H1 (cell line): ENCODE measurements around the gene LDLRAD3. TPM values are rescaled to one million over a fixed set of nuclear protein-coding genes. Genes with fewer than 3 reads are reported as not detected.
A peak's percentile ranks its signal among the peaks of the same experiment; 100 is the strongest.

Experiments
- CTCF ChIA-PET: fragments of 300-600 bp; sonication (Branson Sonifier 250); formaldehyde crosslinking; loops from one replicate; lab custom pipeline; 2021; ENCODE audit not compliant: partially characterized antibody; lab: Charles Lee
- POLR2A ChIA-PET: fragments of 300-600 bp; sonication (Branson Sonifier 250); formaldehyde crosslinking; loops from one replicate; lab custom pipeline; 2021; ENCODE audit warnings: inconsistent platforms; ENCODE audit not compliant: partially characterized antibody; lab: Charles Lee
- DNase-seq, 2 experiments: peaks; one replicate each; pipeline versions ENCODE4 v3.0.0 to v3.0.0-alpha.2; 2010 to 2022; ENCODE audit warnings: low spot score in 2 of 2, low read depth in 1 of 2, mixed read lengths in 1 of 2
- FAIRE-seq: peaks from 2 replicates; lab custom pipeline; 2011; peaks lifted over from hg19 to GRCh38; lab: Jason Lieb, UNC
- H2AFZ ChIP-seq: 2 replicates; pipeline ENCODE4 v1.8.1; 2012; ENCODE audit warnings: low read length, inconsistent platforms
- H2AK5ac ChIP-seq: 2 replicates; pipeline ENCODE4 v1.6.1; 2013; ENCODE audit warnings: low read depth, low read length
- H2BK120ac ChIP-seq: replicated peaks from 2 replicates; pipeline ENCODE3; 2013; ENCODE audit warnings: low read depth, low read length, inconsistent platforms
- H2BK12ac ChIP-seq: 2 replicates; pipeline ENCODE4 v1.6.1; 2013; ENCODE audit warnings: low read depth, low read length
- H2BK15ac ChIP-seq: 2 replicates; pipeline ENCODE4 v1.6.1; 2013; ENCODE audit warnings: low read length
- H2BK20ac ChIP-seq: 2 replicates; pipeline ENCODE4 v1.6.1; 2013; ENCODE audit warnings: low read length
- H2BK5ac ChIP-seq: 2 replicates; pipeline ENCODE4 v1.6.1; 2013; ENCODE audit warnings: low read depth, low read length
- H3K14ac ChIP-seq: 2 replicates; pipeline ENCODE4 v1.6.1; 2013; ENCODE audit warnings: inconsistent platforms; ENCODE audit not compliant: insufficient read length
- H3K18ac ChIP-seq: 2 replicates; pipeline ENCODE4 v1.6.1; 2013; ENCODE audit warnings: low read length; ENCODE audit errors: extremely low read depth
- H3K23ac ChIP-seq: 2 replicates; pipeline ENCODE4 v1.6.1; 2013; ENCODE audit warnings: inconsistent platforms; ENCODE audit not compliant: insufficient read length
- H3K23me2 ChIP-seq: 2 replicates; pipeline ENCODE4 v1.6.1; 2013; ENCODE audit warnings: low read depth, low read length
- H3K27ac ChIP-seq: 2 replicates; pipeline ENCODE4 v1.6.1; 2011; ENCODE audit warnings: low read depth, low read length, inconsistent platforms
- H3K27me3 ChIP-seq, 4 experiments: replicated peaks in 1 of 4; 1 replicate in 1 of 4; 2 replicates in 3 of 4; pipeline versions ENCODE4 v1.6.1 to v1.8.1; 2011 to 2013; ENCODE audit warnings: low read length in 3 of 4, mild to moderate bottlenecking in 3 of 4, inconsistent platforms in 2 of 4, mixed read lengths in 2 of 4, moderate library complexity in 1 of 4; ENCODE audit not compliant: control insufficient read depth in 3 of 4, insufficient read depth in 3 of 4; ENCODE audit errors: extremely low read depth in 1 of 4
- H3K36me3 ChIP-seq, 4 experiments: 2 replicates each; pipeline versions ENCODE4 v1.6.1 to v1.8.1; 2011 to 2013; ENCODE audit warnings: mild to moderate bottlenecking in 4 of 4, low read length in 3 of 4, moderate library complexity in 2 of 4, control low read depth in 1 of 4, inconsistent platforms in 1 of 4; ENCODE audit not compliant: insufficient read depth in 4 of 4, control insufficient read depth in 2 of 4
- H3K4ac ChIP-seq: replicated peaks from 2 replicates; pipeline ENCODE3; 2013; ENCODE audit warnings: low read length, low read depth, mixed read lengths, inconsistent platforms; ENCODE audit not compliant: insufficient read length
- H3K4me1 ChIP-seq, 4 experiments: replicated peaks in 1 of 4; 1 replicate in 1 of 4; 2 replicates in 3 of 4; pipeline versions ENCODE4 v1.6.1 to v1.8.1; 2011 to 2013; ENCODE audit warnings: low read length in 3 of 4, inconsistent platforms in 2 of 4, mixed read lengths in 1 of 4; ENCODE audit not compliant: insufficient read depth in 4 of 4, control insufficient read depth in 3 of 4
- H3K4me2 ChIP-seq, 2 experiments: 2 replicates each; pipeline versions ENCODE4 v1.6.1 to v1.8.1; 2011 to 2013; ENCODE audit warnings: low read depth in 2 of 2, low read length in 2 of 2, control low read depth in 1 of 2, inconsistent platforms in 1 of 2, mild to moderate bottlenecking in 1 of 2; ENCODE audit not compliant: insufficient read depth in 1 of 2
- H3K4me3 ChIP-seq, 4 experiments: fragments of 200-600, 300-600 bp in 1 of 4; sonication (generic), shearing (Covaris generic), sonication (Bioruptor Twin) in 1 of 4; 2 replicates each; pipeline versions ENCODE4 v1.5.1 to v1.8.1; 2011 to 2016; ENCODE audit warnings: low read length in 4 of 4, low read depth in 3 of 4, control low read depth in 2 of 4, inconsistent platforms in 2 of 4, mild to moderate bottlenecking in 2 of 4, mixed read lengths in 1 of 4, moderate library complexity in 1 of 4; ENCODE audit not compliant: insufficient read depth in 2 of 4; ENCODE audit errors: extremely low read depth in 1 of 4
- H3K56ac ChIP-seq: replicated peaks from 2 replicates; pipeline ENCODE3; 2013; ENCODE audit warnings: low read depth, mild to moderate bottlenecking, mixed read lengths, low read length, inconsistent platforms; ENCODE audit not compliant: insufficient read length
- H3K79me1 ChIP-seq: 2 replicates; pipeline ENCODE4 v1.6.1; 2013; ENCODE audit warnings: low read depth, low read length, control low read depth
- H3K79me2 ChIP-seq, 2 experiments: 2 replicates each; pipeline versions ENCODE4 v1.6.1 to v1.8.1; 2012 to 2013; ENCODE audit warnings: low read length in 2 of 2, mild to moderate bottlenecking in 2 of 2, inconsistent platforms in 1 of 2; ENCODE audit not compliant: insufficient read depth in 2 of 2, control insufficient read depth in 1 of 2
- H3K9ac ChIP-seq, 4 experiments: replicated peaks in 1 of 4; 1 replicate in 1 of 4; 2 replicates in 3 of 4; pipeline versions ENCODE4 v1.6.1 to v1.8.1; 2011 to 2013; ENCODE audit warnings: low read depth in 3 of 4, low read length in 3 of 4, control low read depth in 2 of 4, mild to moderate bottlenecking in 2 of 4, moderate library complexity in 2 of 4, inconsistent platforms in 1 of 4; ENCODE audit errors: extremely low read depth in 1 of 4
- H3K9me3 ChIP-seq, 2 experiments: 2 replicates each; pipeline versions ENCODE4 v1.6.1 to v1.8.1; 2012 to 2013; ENCODE audit warnings: mild to moderate bottlenecking in 2 of 2, moderate library complexity in 2 of 2, control low read depth in 1 of 2, inconsistent platforms in 1 of 2, low read depth in 1 of 2, low read length in 1 of 2, mixed read lengths in 1 of 2; ENCODE audit not compliant: insufficient read depth in 2 of 2
- H4K20me1 ChIP-seq, 2 experiments: replicated peaks in 1 of 2; 2 replicates each; pipeline versions ENCODE3 to v1.8.1; 2011 to 2013; ENCODE audit warnings: inconsistent platforms in 2 of 2, low read length in 2 of 2, mild to moderate bottlenecking in 1 of 2; ENCODE audit not compliant: insufficient read depth in 2 of 2, control insufficient read depth in 1 of 2
- H4K5ac ChIP-seq: 2 replicates; pipeline ENCODE4 v1.6.1; 2013; ENCODE audit warnings: low read length, low read depth, mixed read lengths, inconsistent platforms; ENCODE audit not compliant: insufficient read length
- H4K8ac ChIP-seq: 2 replicates; pipeline ENCODE4 v1.8.0; 2013; ENCODE audit warnings: mild to moderate bottlenecking, moderate library complexity, low read length, inconsistent platforms; ENCODE audit not compliant: insufficient read depth; ENCODE audit errors: extremely low read depth
- H4K91ac ChIP-seq: replicated peaks from 2 replicates; pipeline ENCODE3; 2013; ENCODE audit warnings: low read length, mixed read lengths, inconsistent platforms; ENCODE audit not compliant: insufficient read length
- JUN ChIP-seq: IDR thresholded peaks from 2 replicates; pipeline ENCODE4 v1.6.1; 2011; ENCODE audit warnings: low read depth, mild to moderate bottlenecking, improper control_type of control experiment, low read length
- JUND ChIP-seq: IDR thresholded peaks from 2 replicates; pipeline ENCODE4 v1.6.1; 2011; ENCODE audit warnings: mild to moderate bottlenecking, improper control_type of control experiment, low read length
- KDM1A ChIP-seq: fragments of 200-600, 300-600 bp; sonication (generic); IDR thresholded peaks from 2 replicates; pipeline ENCODE4 v1.7.1; 2016; ENCODE audit warnings: mild to moderate bottlenecking, low read length, borderline replicate concordance
- RAD21 ChIP-seq, 2 experiments: IDR thresholded peaks in 1 of 2; conservative IDR thresholded peaks in 1 of 2; 2 replicates each; pipeline ENCODE4 v1.6.1; 2011; ENCODE audit warnings: low read depth in 2 of 2, low read length in 2 of 2, improper control_type of control experiment in 1 of 2, inconsistent platforms in 1 of 2, mild to moderate bottlenecking in 1 of 2, moderate library complexity in 1 of 2
- WGBS, 2 experiments: shearing (Covaris generic) in 1 of 2; methylation state at CpG; one replicate each; pipeline versions ENCODE4 v1.1.6 to v1.1.7; 2013 to 2015; ENCODE audit warnings: low lambda C conversion rate in 2 of 2, mixed read lengths in 2 of 2, inconsistent platforms in 1 of 2, low coverage in 1 of 2, missing lambda C conversion rate in 1 of 2; ENCODE audit not compliant: insufficient replicate concordance in 2 of 2, insufficient coverage in 1 of 2, insufficient read length in 1 of 2; ENCODE audit errors: extremely low coverage in 1 of 2, missing lambda C conversion rate in 1 of 2; 5-methylcytosine and 5-hydroxymethylcytosine counted together
- polyA plus RNA-seq, 7 experiments: library from polyadenylated mRNA; depleted of rRNA in 3 of 7; stranded (reverse) in 5 of 7; unstranded in 2 of 7; fragments of >200 nt in 5 of 7; fragments of 200-250 nt in 2 of 7; gene quantifications; 1 replicate in 5 of 7; 2 replicates in 1 of 7; 4 replicates in 1 of 7; pipeline versions ENCODE4 v1.2.1 to v1.2.3, GENCODE V29; 2011 to 2013; ENCODE audit warnings: missing spikeins in 2 of 7, mixed read lengths in 2 of 7
- total RNA-seq: library from RNA; stranded (reverse); fragmentation: NEBNext Ultra II Directional; extraction: Animal tissue kit (Norgen Biotek cat#: 25700); gene quantifications from 2 replicates; pipeline ENCODE4 v1.2.1, GENCODE V29; 2021
- TF ChIP-seq, protein P1 (sequence below), 3 experiments: IDR thresholded peaks; 1 replicate in 2 of 3; 2 replicates in 1 of 3; pipeline versions ENCODE4 v1.5.1 to v1.6.1; 2011; ENCODE audit warnings: low read length in 3 of 3, mild to moderate bottlenecking in 3 of 3, inconsistent platforms in 2 of 3, low read depth in 1 of 3, moderate library complexity in 1 of 3; ENCODE audit not compliant: insufficient read depth in 1 of 3; ENCODE audit errors: control extremely low read depth in 1 of 3
- TF ChIP-seq, protein P2 (sequence below): IDR thresholded peaks from 2 replicates; pipeline ENCODE4 v1.6.1; 2012; ENCODE audit warnings: low read length, inconsistent platforms

The LDLRAD3 gene
- total and polyA plus RNA-seq, 2 of the 8 experiments (the other 6 are each of a cell fraction or from before 2014, with no cell fraction given): 18.6 to 22.8 TPM

DNA sequence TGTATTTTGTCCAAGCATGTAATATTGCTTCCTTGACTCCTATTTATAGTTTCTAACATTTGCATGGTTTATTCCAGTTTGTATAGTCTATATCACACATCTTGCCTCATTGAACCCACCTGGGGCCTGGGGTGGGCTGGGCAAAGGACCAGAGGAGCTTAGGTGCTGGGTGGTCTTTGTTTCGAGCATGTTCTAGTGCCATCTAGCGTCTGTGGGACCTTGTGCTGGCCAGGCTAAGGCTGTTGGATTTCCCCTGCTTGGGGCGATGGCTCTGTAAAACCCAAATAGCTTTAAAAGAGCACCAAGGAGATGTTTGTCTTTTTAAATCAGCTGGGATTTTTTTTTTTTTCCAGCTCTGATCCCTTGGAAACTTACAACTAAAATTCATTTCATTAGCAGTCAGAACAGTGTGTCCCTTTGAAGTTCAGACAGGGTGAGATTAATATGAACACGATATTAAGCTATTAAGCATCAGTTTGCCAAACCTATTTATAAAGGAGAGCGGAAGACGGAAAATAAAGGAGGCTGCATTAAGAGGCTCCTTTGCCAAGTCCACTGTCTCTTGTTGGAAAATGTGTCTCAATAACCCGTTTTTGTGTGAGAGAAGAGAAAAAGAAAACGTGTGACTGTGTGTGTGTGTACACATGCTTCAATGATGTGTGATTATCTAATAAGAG, 188.0 kb downstream of the LDLRAD3 start:
- H3K23ac ChIP-seq: no peak overlapping the region
- H2BK15ac ChIP-seq: 0 out of 2 replicates have a peak overlapping the region, but pooled peaks have one; percentile 36
- H3K9ac ChIP-seq: no peak overlapping the region
- no peaks in the 10 kb centered on the region for H3K79me1 ChIP-seq
- no peak overlapping the region for H2AK5ac ChIP-seq
- no peak overlapping the region for H3K18ac ChIP-seq
- POLR2A ChIA-PET: interaction anchor here (0.8 to 2.3 kb wide), 4 partner anchors 21 to 309 kb away, joined by 3 to 12 read pairs (median 6); no protein-coding TSS in a partner anchor
- no peak overlapping the region for H3K14ac ChIP-seq
- H2BK12ac ChIP-seq: no peak overlapping the region
- H3K27me3 ChIP-seq: no peaks in the 10 kb centered on the region
- H2BK5ac ChIP-seq: no peak overlapping the region
- no peaks in the 10 kb centered on the region for H3K79me2 ChIP-seq
- no peaks in the 10 kb centered on the region for H4K20me1 ChIP-seq
- H4K91ac ChIP-seq: no peak overlapping the region
- no peak overlapping the region for H3K27ac ChIP-seq
- no peaks in the 10 kb centered on the region for H3K9me3 ChIP-seq
- H3K4ac ChIP-seq: peak overlapping the region; percentile 23
- H2BK120ac ChIP-seq: no peak overlapping the region
- H3K36me3 ChIP-seq: no peaks in the 10 kb centered on the region
- no peak overlapping the region for H2AFZ ChIP-seq
- H3K23me2 ChIP-seq: no peaks in the 10 kb centered on the region
- no peak overlapping the region for H3K4me2 ChIP-seq
- CTCF ChIA-PET: interaction anchor here (0.6 to 4.5 kb wide), 59 partner anchors 8 to 645 kb away, joined by 3 to 58 read pairs (median 5); partner anchors contain the start of gene LDLRAD3
- no peak overlapping the region; the same call in 1 of the 2 replicates for H2BK20ac ChIP-seq
- peak in 1 of 2 experiments; percentile 66 for DNase-seq
- no peak overlapping the region for H3K4me3 ChIP-seq
- no peak overlapping the region for H4K5ac ChIP-seq
- peaks cover 1 to 7% (median 5%) of the 10 kb centered on the region in 4 experiments; a peak in 4 of 7 replicates for H3K4me1 ChIP-seq
- peak; percentile 75 for FAIRE-seq
- 69% methylated on average over 8 of the region's 8 CpGs; no CpG with 5 or more reads in 1 of the 2 experiments for WGBS, 2 experiments
- H3K56ac ChIP-seq: no peak overlapping the region
- H4K8ac ChIP-seq: no peak overlapping the region
- TF ChIP-seq KDM1A: no peak
- TF ChIP-seq, protein P1, sequence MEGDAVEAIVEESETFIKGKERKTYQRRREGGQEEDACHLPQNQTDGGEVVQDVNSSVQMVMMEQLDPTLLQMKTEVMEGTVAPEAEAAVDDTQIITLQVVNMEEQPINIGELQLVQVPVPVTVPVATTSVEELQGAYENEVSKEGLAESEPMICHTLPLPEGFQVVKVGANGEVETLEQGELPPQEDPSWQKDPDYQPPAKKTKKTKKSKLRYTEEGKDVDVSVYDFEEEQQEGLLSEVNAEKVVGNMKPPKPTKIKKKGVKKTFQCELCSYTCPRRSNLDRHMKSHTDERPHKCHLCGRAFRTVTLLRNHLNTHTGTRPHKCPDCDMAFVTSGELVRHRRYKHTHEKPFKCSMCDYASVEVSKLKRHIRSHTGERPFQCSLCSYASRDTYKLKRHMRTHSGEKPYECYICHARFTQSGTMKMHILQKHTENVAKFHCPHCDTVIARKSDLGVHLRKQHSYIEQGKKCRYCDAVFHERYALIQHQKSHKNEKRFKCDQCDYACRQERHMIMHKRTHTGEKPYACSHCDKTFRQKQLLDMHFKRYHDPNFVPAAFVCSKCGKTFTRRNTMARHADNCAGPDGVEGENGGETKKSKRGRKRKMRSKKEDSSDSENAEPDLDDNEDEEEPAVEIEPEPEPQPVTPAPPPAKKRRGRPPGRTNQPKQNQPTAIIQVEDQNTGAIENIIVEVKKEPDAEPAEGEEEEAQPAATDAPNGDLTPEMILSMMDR (IDR thresholded peaks at IDR 0.05; ENCODE audit: control extremely low read depth in 1 of 3, insufficient read depth in 1 of 3, low read depth in 1 of 3, low read length in 3 of 3): peak; percentile 79 to 87 (median 84)
- TF ChIP-seq, protein P2, sequence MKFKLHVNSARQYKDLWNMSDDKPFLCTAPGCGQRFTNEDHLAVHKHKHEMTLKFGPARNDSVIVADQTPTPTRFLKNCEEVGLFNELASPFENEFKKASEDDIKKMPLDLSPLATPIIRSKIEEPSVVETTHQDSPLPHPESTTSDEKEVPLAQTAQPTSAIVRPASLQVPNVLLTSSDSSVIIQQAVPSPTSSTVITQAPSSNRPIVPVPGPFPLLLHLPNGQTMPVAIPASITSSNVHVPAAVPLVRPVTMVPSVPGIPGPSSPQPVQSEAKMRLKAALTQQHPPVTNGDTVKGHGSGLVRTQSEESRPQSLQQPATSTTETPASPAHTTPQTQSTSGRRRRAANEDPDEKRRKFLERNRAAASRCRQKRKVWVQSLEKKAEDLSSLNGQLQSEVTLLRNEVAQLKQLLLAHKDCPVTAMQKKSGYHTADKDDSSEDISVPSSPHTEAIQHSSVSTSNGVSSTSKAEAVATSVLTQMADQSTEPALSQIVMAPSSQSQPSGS: no peak
- TF ChIP-seq JUN: no peak
- no peak for TF ChIP-seq JUND
- TF ChIP-seq RAD21 (IDR thresholded peaks at IDR 0.05 in 1 of 2, conservative IDR thresholded peaks at IDR 0.05 in 1 of 2; ENCODE audit: low read depth in 2 of 2, low read length in 2 of 2): peak; percentile 89 to 93
